Tibial nerve (tissue), 3 donors: ENCODE data around the gene GPR119.

Source experiments
- CTCF ChIP-seq, 5 experiments: fragments of 200-600 bp in 3 of 5; fragments of 450-650 bp in 2 of 5; sonication (generic) in 3 of 5; IDR thresholded peaks; one replicate each; pipeline ENCODE4 v1.5.1; 2016 to 2019; ENCODE audit warnings: antibody characterized with exemption in 5 of 5, mild to moderate bottlenecking in 3 of 5, moderate library complexity in 2 of 5
- POLR2A ChIP-seq, 2 donors: fragments of 450-650 bp; IDR thresholded peaks; one replicate each; pipeline ENCODE4 v1.6.1; 2017; ENCODE audit warnings: antibody characterized with exemption in 2 of 2, mild to moderate bottlenecking in 2 of 2, moderate library complexity in 2 of 2

GRCh38 chrX:130419263-130419662 lies 33.8 kb upstream of the GPR119 start:
- TF ChIP-seq CTCF (IDR thresholded peaks at IDR 0.05) (no peak), POLR2A (IDR thresholded peaks at IDR 0.05) (no peak)
